KMS-11 (cell line): ENCODE measurements around the gene NXPH4.

Experiments used
- H2AFZ ChIP-seq: fragments of 200-600 bp; sonication (generic); 2 replicates; pipeline ENCODE4 v1.6.1; 2016; ENCODE audit warnings: antibody characterized with exemption, mixed run types, low read depth
- H3K27ac ChIP-seq: fragments of 200-600 bp; sonication (generic); 2 replicates; pipeline ENCODE4 v1.6.1; 2016; ENCODE audit warnings: mild to moderate bottlenecking, mixed run types
- H3K27me3 ChIP-seq: fragments of 200-600 bp; sonication (generic); 2 replicates; pipeline ENCODE4 v1.6.1; 2017; ENCODE audit warnings: mild to moderate bottlenecking, low read depth, mixed run types, moderate library complexity; ENCODE audit not compliant: insufficient read depth
- H3K36me3 ChIP-seq: fragments of 200-600 bp; sonication (generic); 2 replicates; pipeline ENCODE4 v1.6.1; 2017; ENCODE audit warnings: mild to moderate bottlenecking, mixed run types; ENCODE audit not compliant: insufficient read depth
- H3K4me1 ChIP-seq: fragments of 200-600 bp; sonication (generic); 2 replicates; pipeline ENCODE4 v1.6.1; 2016; ENCODE audit warnings: mild to moderate bottlenecking, low read depth, mixed run types; ENCODE audit not compliant: poor library complexity, severe bottlenecking
- H3K4me2 ChIP-seq: fragments of 200-600 bp; sonication (generic); 2 replicates; pipeline ENCODE4 v1.7.0; 2016; ENCODE audit warnings: mild to moderate bottlenecking, mixed run types
- H3K4me3 ChIP-seq: fragments of 200-600 bp; sonication (generic); IDR thresholded peaks from 2 replicates; pipeline ENCODE4 v1.6.1; 2017; ENCODE audit warnings: low read depth, low read length, mixed read lengths; ENCODE audit not compliant: insufficient read depth
- H3K79me2 ChIP-seq: fragments of 200-600 bp; sonication (generic); 2 replicates; pipeline ENCODE4 v1.6.1; 2016; ENCODE audit warnings: low read depth, mixed run types; ENCODE audit not compliant: insufficient read depth
- H3K9ac ChIP-seq: fragments of 200-600 bp; sonication (generic); 2 replicates; pipeline ENCODE4 v1.6.1; 2016; ENCODE audit warnings: mild to moderate bottlenecking, mixed run types
- H4K20me1 ChIP-seq: fragments of 200-600 bp; sonication (generic); 2 replicates; pipeline ENCODE4 v1.6.1; 2016; ENCODE audit warnings: mild to moderate bottlenecking, mixed run types; ENCODE audit not compliant: insufficient read depth
- TF ChIP-seq, protein P1 (sequence below): fragments of 200-600 bp; sonication (generic); conservative IDR thresholded peaks from 2 replicates; pipeline ENCODE4 v1.6.1; 2017; ENCODE audit warnings: low read depth, mild to moderate bottlenecking, antibody characterized with exemption, low read length, moderate library complexity, mixed read lengths

The NXPH4 gene

GRCh38 chr12:57261428-57261865 is 44.9 kb downstream of the NXPH4 start:
- Histone ChIP-seq H3K4me1 (peaks cover 6% of the 10 kb centered on the region), H2AFZ (no peak overlapping the region), H3K27me3 (no peaks in the 10 kb centered on the region), H3K27ac (no peak overlapping the region), H4K20me1 (no peaks in the 10 kb centered on the region), H3K79me2 (no peaks in the 10 kb centered on the region), H3K9ac (no peak overlapping the region), H3K4me3 (no peak overlapping the region), H3K4me2 (no peak overlapping the region), H3K36me3 (peaks cover 3% of the 10 kb centered on the region; the same call in 1 of the 2 replicates)
- TF ChIP-seq, protein P1, sequence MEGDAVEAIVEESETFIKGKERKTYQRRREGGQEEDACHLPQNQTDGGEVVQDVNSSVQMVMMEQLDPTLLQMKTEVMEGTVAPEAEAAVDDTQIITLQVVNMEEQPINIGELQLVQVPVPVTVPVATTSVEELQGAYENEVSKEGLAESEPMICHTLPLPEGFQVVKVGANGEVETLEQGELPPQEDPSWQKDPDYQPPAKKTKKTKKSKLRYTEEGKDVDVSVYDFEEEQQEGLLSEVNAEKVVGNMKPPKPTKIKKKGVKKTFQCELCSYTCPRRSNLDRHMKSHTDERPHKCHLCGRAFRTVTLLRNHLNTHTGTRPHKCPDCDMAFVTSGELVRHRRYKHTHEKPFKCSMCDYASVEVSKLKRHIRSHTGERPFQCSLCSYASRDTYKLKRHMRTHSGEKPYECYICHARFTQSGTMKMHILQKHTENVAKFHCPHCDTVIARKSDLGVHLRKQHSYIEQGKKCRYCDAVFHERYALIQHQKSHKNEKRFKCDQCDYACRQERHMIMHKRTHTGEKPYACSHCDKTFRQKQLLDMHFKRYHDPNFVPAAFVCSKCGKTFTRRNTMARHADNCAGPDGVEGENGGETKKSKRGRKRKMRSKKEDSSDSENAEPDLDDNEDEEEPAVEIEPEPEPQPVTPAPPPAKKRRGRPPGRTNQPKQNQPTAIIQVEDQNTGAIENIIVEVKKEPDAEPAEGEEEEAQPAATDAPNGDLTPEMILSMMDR, result no peak

DNA sequence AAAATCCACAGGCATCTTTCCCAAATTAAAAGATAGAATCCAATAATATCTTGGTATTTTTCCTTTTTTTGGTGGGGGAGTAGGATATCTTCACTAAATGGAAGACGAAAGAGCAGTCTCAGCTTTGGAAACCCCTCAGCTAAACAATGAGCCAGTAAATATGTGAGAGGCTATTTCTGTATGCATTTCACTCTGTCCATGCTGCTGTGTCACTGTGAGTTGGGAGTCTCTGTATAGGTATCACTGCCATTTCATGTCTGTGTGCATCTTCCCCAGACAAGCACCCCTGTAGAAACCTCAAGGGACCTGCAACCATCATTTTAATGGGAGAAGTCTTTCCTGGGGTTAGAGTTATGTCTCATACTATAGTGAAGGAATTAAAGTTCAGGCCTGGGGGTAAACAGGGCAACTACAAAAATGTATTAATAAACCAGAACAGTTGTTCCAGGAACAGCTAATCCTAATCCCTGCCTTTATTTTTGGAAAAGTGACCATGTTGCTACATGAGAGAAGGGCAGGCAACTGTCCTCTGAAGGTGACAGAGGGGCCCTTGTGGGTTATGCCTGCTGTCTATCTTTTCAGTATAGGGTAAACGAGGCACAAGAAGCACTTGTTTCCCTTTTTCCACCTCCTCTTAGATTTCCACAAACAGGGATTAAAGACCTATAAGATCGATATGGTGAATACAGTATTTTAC is 45.7 kb downstream of the NXPH4 start:
- TF ChIP-seq, protein P1, result no peak
- Histone ChIP-seq H2AFZ (no peak overlapping the region), H3K79me2 (no peaks in the 10 kb centered on the region), H3K4me3 (no peak overlapping the region), H3K36me3 (peaks cover 3% of the 10 kb centered on the region; the same call in 1 of the 2 replicates), H3K4me1 (peaks cover 6% of the 10 kb centered on the region), H3K27ac (no peak overlapping the region), H3K9ac (no peak overlapping the region), H3K4me2 (no peak overlapping the region), H3K27me3 (no peaks in the 10 kb centered on the region), H4K20me1 (no peaks in the 10 kb centered on the region)

GRCh38 chr12:57263096-57263495 is 46.5 kb downstream of the NXPH4 start:
- H4K20me1 ChIP-seq, result no peaks in the 10 kb centered on the region
- peaks cover 6% of the 10 kb centered on the region for H3K4me1 ChIP-seq
- no peaks in the 10 kb centered on the region for H3K79me2 ChIP-seq
- no peaks in the 10 kb centered on the region for H3K36me3 ChIP-seq
- no peak overlapping the region for H3K9ac ChIP-seq
- no peak overlapping the region for H3K27ac ChIP-seq
- H3K4me3 ChIP-seq, result no peak overlapping the region
- H2AFZ ChIP-seq, result no peak overlapping the region
- no peak overlapping the region for H3K4me2 ChIP-seq
- no peaks in the 10 kb centered on the region for H3K27me3 ChIP-seq
- TF ChIP-seq, protein P1, result no peak

DNA sequence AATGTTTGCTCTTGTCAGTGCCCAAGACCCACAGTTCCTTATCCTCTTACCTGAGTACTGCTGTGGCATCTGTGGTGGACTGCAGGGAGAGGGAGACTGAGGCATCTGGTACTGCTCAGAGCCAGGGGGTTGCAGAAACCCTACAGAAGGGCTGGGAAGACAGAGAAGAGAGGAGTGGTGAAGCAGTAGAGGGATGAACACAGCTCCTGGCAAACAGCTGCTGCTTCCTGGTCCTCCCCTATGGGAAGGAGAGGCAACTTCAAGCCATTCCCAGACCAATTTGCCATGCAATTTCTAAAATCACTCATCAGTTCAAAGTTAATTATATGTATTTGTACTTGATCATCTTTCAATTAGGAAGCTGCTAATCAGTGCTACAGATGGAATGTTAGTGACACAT is 50.1 kb downstream of the NXPH4 start:
- peaks cover 6% of the 10 kb centered on the region for H3K4me1 ChIP-seq

More for the DNA sequence above, 50.1 kb downstream of the NXPH4 start:
- Histone ChIP-seq H3K27ac (no peak overlapping the region), H3K27me3 (no peaks in the 10 kb centered on the region), H3K79me2 (no peaks in the 10 kb centered on the region), H3K4me2 (no peak overlapping the region), H4K20me1 (no peaks in the 10 kb centered on the region), H3K9ac (no peak overlapping the region), H2AFZ (no peak overlapping the region), H3K36me3 (no peaks in the 10 kb centered on the region), H3K4me3 (no peak overlapping the region)
- TF ChIP-seq, protein P1, result no peak
